HG02981 (cell line): ENCODE results near the gene IGSF21.
"Not testable (repeated sequence)": the region's sequence is repeated elsewhere in the genome, so short reads cannot be mapped to it uniquely, and the experiment has no call there.

Source experiments
- ATAC-seq: cut with Tn5 transposase; IDR thresholded peaks from one replicate; pipeline ENCODE4 v1.9.1; 2021; ENCODE audit warnings: mild to moderate bottlenecking, moderate library complexity; ENCODE audit not compliant: unreplicated experiment

Gene IGSF21

DNA sequence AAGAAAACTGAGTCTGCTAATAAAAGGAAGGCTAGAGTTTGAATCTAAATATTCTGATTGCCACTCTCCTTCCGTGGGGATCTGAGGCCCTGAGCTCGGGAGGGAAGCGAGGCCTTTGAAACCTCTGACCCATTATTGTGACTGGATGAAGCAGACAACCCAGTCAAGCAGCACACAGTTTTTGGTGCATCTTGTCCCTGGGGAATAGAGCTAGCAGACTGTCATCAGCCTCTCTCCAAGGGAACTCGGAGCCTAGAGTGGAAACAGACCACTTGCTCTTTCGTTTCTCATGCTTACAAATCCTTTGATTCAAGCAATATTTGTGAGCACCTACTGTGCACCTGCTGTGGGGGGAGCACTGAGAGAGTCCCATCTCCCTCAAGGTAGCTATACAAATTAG, 240.0 kb downstream of the IGSF21 start:
- ATAC-seq: no peak

DNA sequence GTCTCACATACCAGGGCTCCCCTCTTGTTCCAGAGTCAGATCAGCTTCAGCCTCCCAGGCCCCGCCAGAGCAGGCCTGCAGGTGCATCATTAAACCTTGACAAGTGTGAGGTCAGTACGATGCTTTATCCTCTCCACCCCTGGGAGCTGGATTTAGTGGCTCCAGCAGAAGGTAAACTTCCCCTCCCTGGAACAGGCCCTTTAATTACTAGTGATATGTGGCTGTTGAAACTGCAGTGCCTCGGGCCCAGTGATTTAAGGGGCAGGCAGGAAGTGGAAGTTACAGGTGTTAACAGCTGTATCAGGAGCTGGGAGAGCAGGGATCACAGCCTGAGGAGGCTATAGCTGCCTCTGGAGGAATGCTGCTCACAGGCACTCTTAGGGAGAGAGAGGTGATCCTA, 240.8 kb downstream of the IGSF21 start:
- ATAC-seq: no peak

DNA sequence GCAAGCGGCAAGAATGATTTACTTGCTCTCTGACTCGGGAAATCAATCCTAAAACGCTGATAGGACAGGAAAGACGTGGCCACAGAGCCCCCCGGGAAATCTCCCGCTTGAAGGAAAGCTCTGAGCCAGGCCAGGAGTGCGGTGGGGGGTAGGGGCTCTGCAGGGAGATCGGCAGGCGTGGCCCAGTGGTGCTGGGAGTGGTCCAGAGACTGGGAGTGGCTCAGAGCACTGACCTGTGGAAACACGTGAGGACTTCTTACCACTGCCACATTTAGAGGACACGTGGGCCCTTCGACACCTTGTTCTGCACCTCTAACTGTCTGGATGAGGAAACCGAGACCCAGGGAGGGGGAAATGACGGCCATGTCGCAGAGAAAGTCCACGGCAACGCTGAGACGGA, 243.1 kb downstream of the IGSF21 start:
- ATAC-seq: no peak

GRCh38 chr1:18351735-18352134, 244.1 kb downstream of the IGSF21 start:
- no peak for ATAC-seq

DNA sequence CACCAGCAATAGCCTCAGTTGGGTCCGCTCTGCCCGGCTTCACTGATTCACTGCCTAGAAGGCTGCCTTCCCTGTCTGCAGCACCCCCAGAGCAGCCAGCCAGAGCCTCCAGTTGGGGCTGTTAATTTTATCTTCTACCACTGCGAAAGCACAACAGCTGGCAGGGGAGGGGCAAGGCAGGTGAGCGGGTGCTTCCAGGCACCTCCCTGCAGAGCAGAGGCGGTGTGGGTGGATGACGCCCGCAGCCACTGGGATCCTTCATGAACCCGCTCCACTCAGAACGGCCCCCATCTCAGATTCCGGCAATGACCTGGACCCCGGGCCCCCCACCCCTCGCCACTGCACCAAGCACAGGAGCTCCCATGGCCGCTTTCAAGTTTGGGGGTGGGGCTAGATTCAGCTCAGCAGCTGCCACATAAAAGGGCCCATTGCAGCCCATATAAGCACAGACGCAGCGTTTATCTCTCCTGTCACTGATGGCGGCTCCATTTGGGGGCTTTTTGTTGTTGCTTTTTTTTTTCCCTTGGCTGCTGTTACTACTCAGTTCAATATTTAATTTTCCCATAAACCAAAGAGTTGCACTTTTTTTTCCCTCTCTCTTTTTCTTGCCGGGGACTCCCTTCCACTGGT, 245.2 kb downstream of the IGSF21 start:
- ATAC-seq: no peak

DNA sequence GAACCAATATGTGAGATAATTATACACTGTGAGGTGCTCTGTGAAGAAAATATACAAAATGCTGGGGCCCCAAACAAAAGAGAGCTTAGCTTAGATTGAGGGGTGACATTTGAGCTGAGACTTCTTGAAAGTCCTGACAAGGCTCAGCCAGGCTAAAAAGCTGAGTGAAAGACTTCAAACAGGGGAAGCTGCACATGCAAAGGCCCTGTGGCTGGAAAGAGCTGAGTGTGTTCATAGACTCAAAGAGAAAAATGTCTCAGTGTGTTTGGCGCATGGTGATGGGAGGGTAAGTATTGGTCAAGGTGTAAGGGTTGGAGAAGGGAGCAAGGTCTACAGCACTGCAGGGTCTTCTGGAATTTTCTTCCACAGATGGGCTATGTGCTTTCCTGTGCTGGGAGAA, 245.9 kb downstream of the IGSF21 start:
- ATAC-seq: no peak

GRCh38 chr1:18353992-18354391, 246.4 kb downstream of the IGSF21 start:
- no peak for ATAC-seq

DNA sequence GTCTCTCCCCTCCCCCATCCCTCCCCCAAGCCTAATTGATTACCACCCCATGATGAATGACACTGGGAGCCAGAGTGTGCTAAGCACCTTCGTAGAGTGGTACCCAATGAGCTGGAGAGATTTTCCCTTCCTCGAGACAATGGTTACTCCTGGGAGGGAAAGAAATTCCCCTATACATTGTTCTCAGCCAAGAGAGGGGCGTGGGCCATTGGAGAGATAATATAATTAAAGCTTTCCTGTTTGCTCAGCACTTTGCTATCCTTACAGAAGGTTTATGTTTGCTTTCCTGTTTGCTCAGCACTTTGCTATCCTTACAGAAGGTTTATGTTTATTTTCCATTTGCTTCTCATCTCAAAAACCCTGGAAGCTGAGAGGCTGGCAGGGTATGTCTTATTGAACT, 247.0 kb downstream of the IGSF21 start:
- no peak for ATAC-seq

DNA sequence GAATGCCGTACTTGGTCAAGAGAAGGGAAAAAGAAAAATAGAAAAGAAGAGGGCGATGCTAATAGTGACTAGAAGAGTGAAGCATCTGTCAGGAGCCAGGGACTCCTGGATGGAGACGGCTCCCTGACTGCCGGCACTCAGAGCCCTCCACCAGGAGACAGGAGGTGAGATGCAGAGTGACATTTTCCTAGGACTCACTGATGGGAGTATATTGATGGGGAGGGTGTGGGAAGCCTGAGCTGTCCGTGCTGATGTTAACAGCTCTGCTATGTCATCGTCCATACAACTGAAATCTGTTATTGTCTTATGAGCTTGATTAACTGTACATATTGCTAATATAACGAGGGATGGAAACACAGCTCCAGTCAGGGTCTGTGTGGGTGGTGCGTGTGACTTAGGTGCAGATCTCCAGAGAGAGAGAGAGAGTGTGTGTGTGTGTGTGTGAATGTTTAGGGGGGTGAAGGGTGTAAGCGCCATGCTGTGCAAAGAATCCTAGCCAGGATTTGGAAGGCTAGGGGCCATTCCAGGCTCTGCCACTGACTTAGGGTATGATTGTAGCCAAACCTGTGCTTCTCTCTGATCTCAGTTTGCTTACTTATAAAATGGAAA, 250.1 kb downstream of the IGSF21 start:
- no peak for ATAC-seq

- ATAC-seq: no peak
Measured at GRCh38 chr1:18358600-18358999, 251.0 kb downstream of the IGSF21 start.

- ATAC-seq: no peak
Measured at GRCh38 chr1:18360251-18360650, 252.7 kb downstream of the IGSF21 start.

- no peak for ATAC-seq
Measured at GRCh38 chr1:18362150-18362549, 254.6 kb downstream of the IGSF21 start.

- no peak for ATAC-seq
Measured at GRCh38 chr1:18363436-18363835, 255.8 kb downstream of the IGSF21 start.

- no peak for ATAC-seq
Measured at GRCh38 chr1:18365099-18365705, 257.6 kb downstream of the IGSF21 start.

DNA sequence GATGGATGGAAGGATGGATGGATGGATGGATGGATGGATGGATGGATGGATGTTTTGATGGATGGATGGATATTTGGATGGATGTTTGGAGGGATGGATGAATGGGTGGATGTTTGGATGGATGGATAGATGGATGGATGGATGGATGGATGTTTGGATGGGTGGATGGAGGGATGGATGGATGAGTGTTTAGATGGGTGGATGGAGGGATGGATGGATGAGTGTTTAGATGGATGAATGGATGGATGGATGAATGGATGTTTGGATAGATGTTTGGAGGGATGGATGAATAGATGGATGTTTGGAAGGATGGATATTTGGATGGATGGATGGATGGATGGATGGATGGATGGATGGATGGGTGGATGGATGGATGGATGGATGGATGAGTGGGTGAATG, 264.9 kb downstream of the IGSF21 start:
- not testable (repeated sequence) for ATAC-seq

DNA sequence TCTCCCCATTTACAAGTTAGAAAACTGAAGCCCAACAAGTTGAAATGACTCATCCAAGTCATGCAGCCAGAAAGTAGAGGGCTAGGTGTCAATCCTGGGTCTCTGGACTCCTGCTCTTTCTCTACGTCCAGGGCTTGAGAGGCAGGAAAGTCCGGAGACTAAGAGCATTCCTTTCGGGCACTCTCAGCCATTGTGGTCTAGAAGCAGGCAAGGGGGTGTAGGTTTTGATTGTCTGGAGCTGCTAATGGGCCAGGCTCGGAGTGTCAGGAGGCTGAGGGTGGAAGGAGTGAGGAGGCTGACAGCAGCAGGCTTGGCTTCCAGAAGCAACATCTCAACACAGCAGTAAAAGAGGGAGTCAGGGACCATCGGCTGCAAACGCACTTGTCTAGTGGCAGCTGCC, 265.6 kb downstream of the IGSF21 start:
- ATAC-seq: no peak

GRCh38 chr1:18373882-18374493, 266.4 kb downstream of the IGSF21 start:
- ATAC-seq: no peak

GRCh38 chr1:18376661-18377060, 269.1 kb downstream of the IGSF21 start:
- ATAC-seq: no peak

GRCh38 chr1:18380288-18380687, 272.7 kb downstream of the IGSF21 start:
- no peak for ATAC-seq

DNA sequence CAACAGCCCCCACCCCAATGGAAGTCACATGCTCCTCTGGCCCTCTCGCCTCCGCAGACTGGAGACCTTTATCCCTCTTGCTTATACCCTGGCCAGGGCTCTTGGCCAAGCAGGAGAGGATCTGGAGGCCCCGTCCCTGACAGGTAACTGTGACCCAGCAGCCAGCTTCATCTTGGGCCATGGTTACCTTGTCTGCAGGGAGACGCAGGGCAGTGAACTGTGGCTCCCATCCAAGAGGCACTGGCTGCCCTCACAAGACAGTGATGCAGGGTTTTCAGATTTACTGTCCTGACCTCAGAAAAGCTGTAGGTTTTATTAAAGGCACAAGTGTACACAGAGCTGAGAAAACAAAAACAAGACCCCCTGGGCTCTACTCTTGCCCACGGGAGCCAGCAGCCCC, 276.5 kb downstream of the IGSF21 start:
- no peak for ATAC-seq

DNA sequence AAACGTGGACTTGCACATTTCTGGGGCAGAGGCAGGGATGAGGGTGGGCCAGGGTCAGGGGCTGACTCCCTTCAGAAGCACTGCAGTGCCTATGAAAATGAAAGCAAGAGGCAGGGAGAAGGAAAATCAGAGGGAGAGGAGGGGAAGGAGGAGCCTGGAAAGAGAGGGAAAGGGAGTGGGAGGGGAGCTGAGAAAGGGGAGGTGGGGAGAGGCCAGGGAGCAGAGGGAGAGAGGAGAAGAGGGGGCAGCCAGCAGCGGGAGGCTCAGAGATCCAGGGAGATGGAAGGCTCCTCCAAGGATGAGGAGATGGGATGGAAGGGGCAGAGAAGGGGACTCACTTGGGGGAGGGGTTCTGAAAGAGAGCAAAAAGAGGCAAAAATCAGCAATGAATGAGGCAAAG, 276.9 kb downstream of the IGSF21 start:
- no peak for ATAC-seq

DNA sequence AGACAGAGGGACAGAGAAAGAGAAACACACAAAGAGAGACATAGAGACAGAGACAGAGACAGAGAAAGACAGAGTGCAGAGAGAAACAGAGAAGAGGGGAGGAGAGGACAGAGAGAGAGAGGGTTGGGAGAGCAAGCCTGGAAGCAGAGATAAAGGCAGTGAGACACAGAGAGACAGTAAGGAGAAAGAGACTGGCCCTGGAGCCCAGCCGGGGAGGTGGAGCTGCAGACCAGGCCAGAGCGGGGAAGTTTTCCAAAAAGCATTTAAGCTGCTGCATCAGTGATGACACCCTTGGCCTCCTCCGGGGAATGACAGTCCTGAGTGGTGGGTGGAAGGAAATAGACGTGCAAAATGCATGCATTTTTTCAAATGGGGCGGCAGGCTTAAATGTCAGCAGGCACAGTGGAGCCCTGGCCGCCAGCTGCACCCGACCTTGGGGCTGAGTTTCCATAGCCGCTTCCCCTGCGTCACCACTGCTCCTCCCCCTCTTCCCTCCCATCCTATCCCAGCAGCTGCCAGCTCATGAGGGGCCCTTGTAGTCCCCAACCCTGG, 277.7 kb downstream of the IGSF21 start:
- no peak for ATAC-seq
